ENCODE results near the gene CCDC88B. TPM values are rescaled to one million over a fixed set of nuclear protein-coding genes. Genes with fewer than 3 reads are reported as not detected.

The CCDC88B gene
- total and polyA plus RNA-seq, 9 of the 15 experiments (the other 6 are each of a cell fraction or from before 2014, with no cell fraction given) = 0.13 to 18.1 (median 7.9) TPM

DNA sequence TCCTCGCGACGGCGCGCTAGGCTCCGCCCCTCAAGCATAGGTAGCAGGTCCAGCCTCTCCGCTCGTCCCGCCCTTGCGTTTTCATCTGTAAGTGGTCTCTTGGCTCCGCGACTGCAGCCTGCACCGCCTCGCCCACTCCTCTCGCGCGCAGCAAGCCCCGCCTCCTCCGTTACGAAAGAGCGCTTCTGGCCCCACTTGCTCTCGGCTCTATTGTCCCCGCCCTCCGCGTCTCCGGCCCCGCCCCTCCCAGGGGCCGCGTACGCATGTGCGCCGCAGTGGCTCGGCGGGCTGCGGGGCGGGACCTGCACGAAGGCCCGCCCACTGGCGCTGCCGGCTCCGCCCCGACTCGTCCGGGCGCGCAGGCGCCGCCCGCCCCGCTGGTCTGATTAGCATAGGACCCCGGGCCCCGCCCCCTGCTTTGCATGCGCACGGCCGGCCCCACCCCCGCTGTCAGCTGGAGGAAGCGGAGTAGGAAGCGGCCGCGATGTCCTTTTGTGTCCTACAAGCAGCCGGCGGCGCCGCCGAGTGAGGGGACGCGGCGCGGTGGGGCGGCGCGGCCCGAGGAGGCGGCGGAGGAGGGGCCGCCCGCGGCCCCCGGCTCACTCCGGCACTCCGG is 34.8 kb upstream of the CCDC88B start, which contains the start of gene ESRRA (continued):
- TF ChIP-seq NUFIP1 (IDR thresholded peaks at IDR 0.05; ENCODE audit: partially characterized antibody) (no peak), ZNF766 (CRISPR knock-in tag; conservative IDR thresholded peaks at IDR 0.05) (no peak), NFIX (CRISPR knock-in tag; IDR thresholded peaks at IDR 0.05; ENCODE audit: low read depth) (no peak), MECOM (CRISPR knock-in tag; IDR thresholded peaks at IDR 0.05) (no peak), KAT2B (IDR thresholded peaks at IDR 0.05; ENCODE audit: low read depth, low read length) (no peak), NEUROD1 (IDR thresholded peaks at IDR 0.05; ENCODE audit: borderline replicate concordance, low read depth, low read length, partially characterized antibody) (no peak), ZNF24 (IDR thresholded peaks at IDR 0.05) (no peak), ZNF561 (CRISPR knock-in tag; conservative IDR thresholded peaks at IDR 0.05) (no peak), KDM2B (CRISPR knock-in tag; IDR thresholded peaks at IDR 0.05) (no peak), DMBX1 (CRISPR knock-in tag; IDR thresholded peaks at IDR 0.05; ENCODE audit: borderline replicate concordance) (no peak), HMG20A (CRISPR knock-in tag; conservative IDR thresholded peaks at IDR 0.05) (no peak), NFE2 (IDR thresholded peaks at IDR 0.05; ENCODE audit: low read depth) (no peak), SNRNP70 (optimal IDR thresholded peaks at IDR 0.05; ENCODE audit: low read depth, low read length) (no peak), KLF6 (CRISPR knock-in tag; IDR thresholded peaks at IDR 0.05; ENCODE audit: borderline replicate concordance) (no peak), PHF21A (IDR thresholded peaks at IDR 0.05; ENCODE audit: borderline replicate concordance, low read depth) (no peak), ZNF232 (CRISPR knock-in tag; IDR thresholded peaks at IDR 0.05) (no peak), KLF10 (CRISPR knock-in tag; IDR thresholded peaks at IDR 0.05) (no peak), FIP1L1 (IDR thresholded peaks at IDR 0.05; ENCODE audit: low read depth, low read length, poor library complexity, severe bottlenecking) (no peak), ZNF583 (CRISPR knock-in tag; IDR thresholded peaks at IDR 0.05) (no peak), IFI16 (CRISPR knock-in tag; IDR thresholded peaks at IDR 0.05) (no peak), TGIF2 (CRISPR knock-in tag; IDR thresholded peaks at IDR 0.05) (no peak)
- TF ChIP-seq, protein P1, sequence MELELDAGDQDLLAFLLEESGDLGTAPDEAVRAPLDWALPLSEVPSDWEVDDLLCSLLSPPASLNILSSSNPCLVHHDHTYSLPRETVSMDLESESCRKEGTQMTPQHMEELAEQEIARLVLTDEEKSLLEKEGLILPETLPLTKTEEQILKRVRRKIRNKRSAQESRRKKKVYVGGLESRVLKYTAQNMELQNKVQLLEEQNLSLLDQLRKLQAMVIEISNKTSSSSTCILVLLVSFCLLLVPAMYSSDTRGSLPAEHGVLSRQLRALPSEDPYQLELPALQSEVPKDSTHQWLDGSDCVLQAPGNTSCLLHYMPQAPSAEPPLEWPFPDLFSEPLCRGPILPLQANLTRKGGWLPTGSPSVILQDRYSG (tag; conservative IDR thresholded peaks at IDR 0.05; ENCODE audit: low read depth) = no peak
- TF ChIP-seq, protein P2, sequence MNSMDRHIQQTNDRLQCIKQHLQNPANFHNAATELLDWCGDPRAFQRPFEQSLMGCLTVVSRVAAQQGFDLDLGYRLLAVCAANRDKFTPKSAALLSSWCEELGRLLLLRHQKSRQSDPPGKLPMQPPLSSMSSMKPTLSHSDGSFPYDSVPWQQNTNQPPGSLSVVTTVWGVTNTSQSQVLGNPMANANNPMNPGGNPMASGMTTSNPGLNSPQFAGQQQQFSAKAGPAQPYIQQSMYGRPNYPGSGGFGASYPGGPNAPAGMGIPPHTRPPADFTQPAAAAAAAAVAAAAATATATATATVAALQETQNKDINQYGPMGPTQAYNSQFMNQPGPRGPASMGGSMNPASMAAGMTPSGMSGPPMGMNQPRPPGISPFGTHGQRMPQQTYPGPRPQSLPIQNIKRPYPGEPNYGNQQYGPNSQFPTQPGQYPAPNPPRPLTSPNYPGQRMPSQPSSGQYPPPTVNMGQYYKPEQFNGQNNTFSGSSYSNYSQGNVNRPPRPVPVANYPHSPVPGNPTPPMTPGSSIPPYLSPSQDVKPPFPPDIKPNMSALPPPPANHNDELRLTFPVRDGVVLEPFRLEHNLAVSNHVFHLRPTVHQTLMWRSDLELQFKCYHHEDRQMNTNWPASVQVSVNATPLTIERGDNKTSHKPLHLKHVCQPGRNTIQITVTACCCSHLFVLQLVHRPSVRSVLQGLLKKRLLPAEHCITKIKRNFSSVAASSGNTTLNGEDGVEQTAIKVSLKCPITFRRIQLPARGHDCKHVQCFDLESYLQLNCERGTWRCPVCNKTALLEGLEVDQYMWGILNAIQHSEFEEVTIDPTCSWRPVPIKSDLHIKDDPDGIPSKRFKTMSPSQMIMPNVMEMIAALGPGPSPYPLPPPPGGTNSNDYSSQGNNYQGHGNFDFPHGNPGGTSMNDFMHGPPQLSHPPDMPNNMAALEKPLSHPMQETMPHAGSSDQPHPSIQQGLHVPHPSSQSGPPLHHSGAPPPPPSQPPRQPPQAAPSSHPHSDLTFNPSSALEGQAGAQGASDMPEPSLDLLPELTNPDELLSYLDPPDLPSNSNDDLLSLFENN (IDR thresholded peaks at IDR 0.05; ENCODE audit: low read depth in 2 of 2, low read length in 2 of 2) = no peak
- TF ChIP-seq, protein P3, sequence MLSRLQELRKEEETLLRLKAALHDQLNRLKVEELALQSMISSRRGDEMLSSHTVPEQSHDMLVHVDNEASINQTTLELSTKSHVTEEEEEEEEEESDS (CRISPR knock-in tag; IDR thresholded peaks at IDR 0.05) = no peak
